GM12891 (cell line): Measurements from ENCODE around the gene ME1.

Experiments used
- POLR2A ChIP-seq: IDR thresholded peaks from 2 replicates; pipeline ENCODE4 v1.6.1; 2011; ENCODE audit warnings: low read depth, low read length, control low read depth
- POLR2AphosphoS5 ChIP-seq: IDR thresholded peaks from 2 replicates; pipeline ENCODE4 v1.6.1; 2011; ENCODE audit warnings: low read depth, low read length, control low read depth
- SPI1 ChIP-seq: IDR thresholded peaks from 2 replicates; pipeline ENCODE4 v1.6.1; 2011; ENCODE audit warnings: low read depth, low read length, control low read depth
- TAF1 ChIP-seq: IDR thresholded peaks from 2 replicates; pipeline ENCODE4 v1.6.1; 2011; ENCODE audit warnings: low read depth, low read length, control low read depth

- TF ChIP-seq POLR2A (no peak), POLR2AphosphoS5 (no peak), TAF1 (no peak), SPI1 (no peak)
These were observed 144.9 kb downstream of the ME1 start for GRCh38 chr6:83285917-83286316.
